A673 (cell line): ENCODE measurements around the gene WDSUB1.

Source experiments
- EZH2 ChIP-seq: fragments of 200-600 bp; sonication (generic); IDR thresholded peaks from 2 replicates; pipeline ENCODE4 v1.6.1; 2017; ENCODE audit warnings: borderline replicate concordance, low read depth, mild to moderate bottlenecking, mixed read lengths, antibody characterized with exemption, low read length; ENCODE audit not compliant: poor library complexity, severe bottlenecking
- TF ChIP-seq, protein P1 (sequence below): fragments of 300-800, 200-600 bp; sonication (generic); conservative IDR thresholded peaks from 2 replicates; pipeline ENCODE4 v1.5.1; 2017; ENCODE audit warnings: low read depth, mild to moderate bottlenecking, antibody characterized with exemption, low read length, moderate library complexity, mixed read lengths

DNA sequence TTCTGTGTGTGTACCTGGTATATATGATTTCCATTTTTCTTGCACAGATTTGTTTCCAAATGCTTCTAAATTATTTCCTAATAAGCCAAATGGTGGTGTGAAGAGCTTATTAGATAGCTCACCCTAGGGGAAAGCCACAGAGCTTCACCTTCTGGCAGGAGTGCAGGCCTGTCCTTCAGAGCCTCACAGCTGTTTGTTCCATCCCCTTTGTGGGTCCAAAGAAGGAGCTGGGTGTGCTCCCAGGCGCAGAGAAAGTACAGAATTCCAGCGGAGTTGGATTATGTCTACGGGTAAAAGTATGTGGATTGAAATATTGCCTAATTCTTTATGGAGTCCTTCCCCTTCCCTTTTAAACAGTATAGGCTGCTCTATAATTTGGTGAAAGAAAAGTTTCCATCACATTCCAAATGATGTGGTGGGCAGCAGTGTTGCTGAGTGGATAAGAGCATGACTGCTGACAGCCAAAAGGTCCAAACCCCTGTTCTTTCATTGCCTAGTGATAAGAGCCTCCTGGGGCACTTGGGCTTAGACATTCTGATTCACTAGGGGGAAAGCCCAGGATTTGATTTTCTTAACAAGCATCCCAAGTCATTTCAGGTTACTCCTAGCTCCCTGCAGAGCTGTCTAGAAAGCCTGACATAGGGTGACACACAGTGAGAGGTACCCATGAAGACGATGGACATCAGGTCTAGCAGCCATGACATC lies 86.6 kb downstream of the WDSUB1 start:
- TF ChIP-seq, protein P1, sequence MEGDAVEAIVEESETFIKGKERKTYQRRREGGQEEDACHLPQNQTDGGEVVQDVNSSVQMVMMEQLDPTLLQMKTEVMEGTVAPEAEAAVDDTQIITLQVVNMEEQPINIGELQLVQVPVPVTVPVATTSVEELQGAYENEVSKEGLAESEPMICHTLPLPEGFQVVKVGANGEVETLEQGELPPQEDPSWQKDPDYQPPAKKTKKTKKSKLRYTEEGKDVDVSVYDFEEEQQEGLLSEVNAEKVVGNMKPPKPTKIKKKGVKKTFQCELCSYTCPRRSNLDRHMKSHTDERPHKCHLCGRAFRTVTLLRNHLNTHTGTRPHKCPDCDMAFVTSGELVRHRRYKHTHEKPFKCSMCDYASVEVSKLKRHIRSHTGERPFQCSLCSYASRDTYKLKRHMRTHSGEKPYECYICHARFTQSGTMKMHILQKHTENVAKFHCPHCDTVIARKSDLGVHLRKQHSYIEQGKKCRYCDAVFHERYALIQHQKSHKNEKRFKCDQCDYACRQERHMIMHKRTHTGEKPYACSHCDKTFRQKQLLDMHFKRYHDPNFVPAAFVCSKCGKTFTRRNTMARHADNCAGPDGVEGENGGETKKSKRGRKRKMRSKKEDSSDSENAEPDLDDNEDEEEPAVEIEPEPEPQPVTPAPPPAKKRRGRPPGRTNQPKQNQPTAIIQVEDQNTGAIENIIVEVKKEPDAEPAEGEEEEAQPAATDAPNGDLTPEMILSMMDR, result no peak
- no peak for TF ChIP-seq EZH2
